Jurkat, Clone E6-1 (cell line): Measurements from ENCODE around the gene COX17.

Experiments
- DNase-seq: peaks from one replicate; pipeline ENCODE4 v3.0.0-alpha.2; 2011; ENCODE audit warnings: low read depth, low spot score
- H3K4me3 ChIP-seq: 2 replicates; pipeline ENCODE4 v1.5.1; 2011; ENCODE audit warnings: mild to moderate bottlenecking, low read length, control low read depth, moderate library complexity

Gene COX17

DNA sequence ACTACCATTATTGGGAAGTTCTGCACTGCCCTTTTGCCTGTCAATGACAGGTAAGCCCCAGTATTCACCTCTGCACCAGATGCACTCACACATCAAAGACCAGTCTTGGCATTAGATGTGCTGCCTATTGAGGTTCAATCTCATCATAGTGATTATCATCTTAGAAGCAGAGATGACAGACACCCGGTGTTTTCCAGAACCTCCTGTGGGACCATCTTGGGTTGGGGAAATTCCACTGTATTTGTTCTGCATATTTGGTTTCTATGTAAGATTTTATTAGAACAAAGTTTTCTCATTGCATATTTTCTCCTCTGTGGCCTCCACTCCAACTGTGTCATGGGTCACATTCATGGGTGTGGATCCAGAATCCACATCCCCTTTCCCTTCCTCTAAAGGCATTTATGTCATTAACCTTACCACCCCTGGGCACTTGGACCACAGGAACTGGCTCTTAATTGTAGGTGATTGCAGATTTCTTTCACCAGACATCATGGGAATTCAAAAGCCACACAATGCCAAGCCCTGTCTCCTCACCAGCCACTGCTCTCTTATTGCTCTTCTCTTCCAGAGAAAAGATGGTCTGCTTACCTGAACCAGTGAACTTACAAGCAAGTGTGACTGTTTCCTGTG is 48.3 kb downstream of the COX17 start:
- DNase-seq = no peak
- no peak overlapping the region for H3K4me3 ChIP-seq

GRCh38 chr3:119628390-119628789 is 48.8 kb downstream of the COX17 start:
- DNase-seq = no peak
- H3K4me3 ChIP-seq = no peak overlapping the region

GRCh38 chr3:119627461-119627860 is 49.7 kb downstream of the COX17 start:
- no peak for DNase-seq
- H3K4me3 ChIP-seq = no peak overlapping the region

GRCh38 chr3:119626196-119626595 is 51.0 kb downstream of the COX17 start:
- no peak overlapping the region for H3K4me3 ChIP-seq
- no peak for DNase-seq

- DNase-seq = no peak
- H3K4me3 ChIP-seq = no peak overlapping the region
Measured at GRCh38 chr3:119625451-119626153, 51.6 kb downstream of the COX17 start.

- H3K4me3 ChIP-seq = no peak overlapping the region
- DNase-seq = no peak
Measured at GRCh38 chr3:119624002-119624720, 53.0 kb downstream of the COX17 start.

DNA sequence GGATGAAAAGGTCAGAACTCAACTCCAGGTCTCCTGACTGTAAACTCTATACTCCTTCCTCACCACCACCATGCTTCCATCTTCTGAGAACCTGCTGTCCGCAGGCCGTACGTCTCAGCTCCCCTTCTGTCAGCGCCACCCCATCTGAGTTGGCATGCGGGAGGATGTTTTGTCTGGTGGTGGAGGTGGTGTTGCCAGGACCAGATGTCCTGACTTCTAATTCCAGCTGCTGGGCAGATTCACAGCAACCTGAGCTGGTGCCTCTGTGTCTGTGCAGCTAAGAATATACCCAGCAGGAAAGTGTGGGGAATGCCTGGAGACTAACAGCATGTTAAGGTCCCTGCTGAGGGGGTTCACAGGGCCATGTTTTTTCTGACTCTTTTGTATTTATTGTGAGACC is 56.3 kb downstream of the COX17 start:
- H3K4me3 ChIP-seq = no peak overlapping the region
- no peak for DNase-seq
